HG03460 (cell line): ENCODE measurements around the gene IPCEF1.
"Not testable (repeated sequence)": the region's sequence is repeated elsewhere in the genome, so short reads cannot be mapped to it uniquely, and the experiment has no call there.

Source experiments
- ATAC-seq: cut with Tn5 transposase; IDR thresholded peaks from one replicate; pipeline ENCODE4 v1.9.1; 2021; ENCODE audit not compliant: unreplicated experiment

Gene IPCEF1

DNA sequence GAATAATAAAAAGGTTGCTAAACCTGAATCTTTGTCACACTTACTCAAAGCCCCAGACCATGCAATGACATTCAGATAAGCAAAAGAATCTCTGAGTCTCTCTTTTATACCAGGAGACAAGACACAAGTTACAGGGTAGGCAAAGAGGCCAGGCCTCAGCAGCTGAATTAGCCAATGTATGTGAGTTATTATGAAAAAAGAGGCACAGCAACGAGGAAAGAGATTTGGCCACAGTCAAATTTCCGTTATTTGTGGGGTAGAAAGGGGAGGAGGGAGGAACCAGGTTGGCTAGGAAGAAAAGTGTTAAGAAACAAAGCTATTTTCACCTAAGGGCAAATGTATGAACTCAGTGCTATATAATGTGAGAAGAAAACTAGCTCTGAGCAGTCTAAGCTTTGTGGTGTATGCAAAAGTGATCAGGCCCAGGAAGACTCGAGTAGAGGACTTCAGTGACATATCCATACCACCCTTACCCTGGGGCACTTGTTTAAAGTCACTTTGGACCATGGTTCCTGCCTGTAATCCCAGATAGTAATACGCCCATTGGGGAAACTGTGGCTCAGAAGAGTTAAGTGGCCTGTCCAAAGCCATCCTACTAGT, 19.1 kb downstream of the IPCEF1 start:
- no peak for ATAC-seq

DNA sequence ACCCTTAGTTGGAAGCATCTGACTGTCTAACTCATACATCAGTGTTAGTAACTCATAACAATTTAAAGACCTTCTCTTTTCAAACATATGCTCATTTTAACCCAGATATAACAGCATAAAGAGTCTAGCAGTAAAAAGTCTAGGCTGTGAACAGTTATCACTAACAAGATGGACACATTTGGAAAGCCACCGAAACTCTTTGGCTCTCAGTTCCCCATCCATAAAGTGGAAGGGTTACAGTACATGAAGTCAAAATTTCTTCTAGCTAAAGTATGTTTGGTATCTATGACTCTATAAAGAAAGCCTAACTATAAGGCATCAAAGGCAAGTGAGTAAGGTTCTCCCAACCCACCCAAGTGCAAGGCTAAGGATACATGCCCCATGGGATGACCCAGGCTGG, 22.5 kb downstream of the IPCEF1 start:
- peak; percentile 49 for ATAC-seq

DNA sequence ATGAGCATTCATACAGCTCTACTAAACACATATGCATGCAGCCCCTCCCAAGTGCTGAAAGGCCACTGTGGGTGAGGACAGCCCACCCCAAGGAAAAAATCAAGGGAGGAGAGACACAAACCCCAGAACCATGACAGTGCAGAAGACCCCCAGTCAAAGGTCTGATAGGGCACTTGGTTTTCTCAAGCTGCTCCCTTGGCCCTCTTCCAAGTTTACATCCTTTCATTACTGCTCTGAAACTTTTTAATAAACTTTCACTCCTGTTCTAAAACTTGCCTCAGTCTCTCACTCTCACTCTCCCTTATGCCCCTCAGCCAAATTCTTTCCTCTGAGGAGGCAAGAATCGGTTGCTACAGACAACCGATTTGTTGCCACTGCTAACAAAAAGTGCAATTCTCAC, 24.9 kb downstream of the IPCEF1 start:
- ATAC-seq, result no peak

DNA sequence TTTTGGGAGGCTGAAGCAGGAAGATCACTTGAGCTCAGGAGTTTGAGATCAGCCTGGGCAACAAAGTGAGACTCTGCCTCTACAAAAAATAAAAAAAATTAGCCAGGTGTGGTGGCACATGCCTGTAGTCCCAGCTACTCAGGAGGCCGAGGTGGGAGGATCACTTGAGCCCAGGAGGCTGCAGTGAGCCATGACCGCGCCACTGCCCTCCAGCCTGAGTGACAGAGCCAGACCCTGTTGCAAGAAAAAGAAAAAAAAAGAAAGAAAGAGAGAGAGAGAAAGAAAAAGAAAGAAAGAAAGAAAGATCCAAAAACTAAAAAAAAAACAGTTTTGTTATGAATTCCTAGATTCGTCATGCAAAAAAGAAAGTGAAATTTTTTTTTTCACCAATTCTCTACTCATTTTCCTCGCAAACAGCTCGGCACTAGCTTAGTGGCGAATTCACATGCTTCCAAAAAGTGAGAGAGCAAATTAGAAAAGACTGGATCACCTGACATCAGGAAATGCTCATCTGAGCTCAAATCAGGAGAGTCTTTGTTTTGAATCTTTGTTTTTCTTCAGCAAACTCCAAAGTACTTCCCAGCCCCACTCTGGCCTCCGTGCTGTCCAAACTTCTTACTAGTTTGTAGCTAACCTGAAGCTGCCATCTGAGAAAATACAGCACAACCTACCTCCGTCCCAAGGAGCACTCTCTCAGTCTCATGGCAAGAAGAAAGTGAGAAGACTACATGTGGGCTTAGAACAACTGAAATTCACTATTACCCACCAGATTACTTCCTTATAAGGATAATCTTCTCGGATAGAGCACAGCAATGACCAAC, 27.0 kb downstream of the IPCEF1 start:
- ATAC-seq, result no peak

DNA sequence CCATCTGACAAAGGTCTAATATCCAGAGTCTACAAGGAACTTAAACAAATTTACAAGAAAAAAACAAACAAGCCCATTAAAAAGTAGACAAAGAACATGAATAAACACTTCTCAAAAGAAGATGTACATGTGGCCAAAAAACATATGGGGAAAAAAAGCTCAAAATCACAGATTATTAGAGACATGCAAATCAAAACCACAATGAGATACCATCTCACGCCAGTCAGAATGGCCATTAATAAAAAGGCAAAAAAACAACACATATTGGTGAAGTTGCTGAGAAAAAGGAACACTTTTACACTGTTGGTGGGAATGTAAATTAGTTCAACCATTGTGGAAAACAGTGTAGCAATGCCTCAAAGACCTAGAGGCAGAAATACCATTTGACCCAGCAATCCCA, 29.3 kb downstream of the IPCEF1 start:
- not testable (repeated sequence) for ATAC-seq

DNA sequence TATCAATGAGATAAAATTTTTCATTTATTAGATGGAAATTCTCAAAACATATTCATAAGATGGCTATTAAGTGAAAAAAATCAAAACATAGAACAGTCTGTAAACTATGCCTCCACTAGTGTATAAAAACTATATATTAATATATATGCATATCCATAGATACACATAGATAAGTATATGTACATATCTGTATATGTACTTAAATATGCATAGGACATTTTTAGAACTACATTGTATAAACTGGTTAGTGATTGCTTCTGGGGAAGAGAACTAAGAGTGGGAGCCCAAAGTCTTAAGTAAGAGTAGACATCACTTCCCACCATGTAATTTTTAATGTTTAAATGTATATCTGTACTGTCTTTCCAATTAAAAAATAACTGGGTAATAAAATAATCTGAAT, 31.5 kb downstream of the IPCEF1 start:
- ATAC-seq, result no peak

DNA sequence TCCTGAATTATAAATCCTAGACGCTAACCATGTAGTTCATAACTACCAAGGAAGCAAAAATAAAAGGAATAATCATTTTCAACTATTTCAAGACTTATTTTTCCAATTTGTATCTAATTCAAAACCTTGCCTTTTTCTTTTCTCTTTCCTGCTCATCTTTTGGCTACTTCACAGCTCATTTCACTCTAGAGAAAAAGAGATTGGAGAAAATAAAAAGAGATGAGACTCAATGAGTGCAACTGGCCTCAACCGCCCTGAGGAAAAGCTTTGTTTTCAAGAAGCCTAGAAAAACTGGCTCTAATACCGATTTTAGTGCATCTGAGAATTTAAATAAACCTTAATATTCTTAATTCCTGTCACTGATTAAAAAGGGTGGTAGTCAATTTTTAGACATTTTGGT, 36.4 kb downstream of the IPCEF1 start:
- ATAC-seq, result no peak

DNA sequence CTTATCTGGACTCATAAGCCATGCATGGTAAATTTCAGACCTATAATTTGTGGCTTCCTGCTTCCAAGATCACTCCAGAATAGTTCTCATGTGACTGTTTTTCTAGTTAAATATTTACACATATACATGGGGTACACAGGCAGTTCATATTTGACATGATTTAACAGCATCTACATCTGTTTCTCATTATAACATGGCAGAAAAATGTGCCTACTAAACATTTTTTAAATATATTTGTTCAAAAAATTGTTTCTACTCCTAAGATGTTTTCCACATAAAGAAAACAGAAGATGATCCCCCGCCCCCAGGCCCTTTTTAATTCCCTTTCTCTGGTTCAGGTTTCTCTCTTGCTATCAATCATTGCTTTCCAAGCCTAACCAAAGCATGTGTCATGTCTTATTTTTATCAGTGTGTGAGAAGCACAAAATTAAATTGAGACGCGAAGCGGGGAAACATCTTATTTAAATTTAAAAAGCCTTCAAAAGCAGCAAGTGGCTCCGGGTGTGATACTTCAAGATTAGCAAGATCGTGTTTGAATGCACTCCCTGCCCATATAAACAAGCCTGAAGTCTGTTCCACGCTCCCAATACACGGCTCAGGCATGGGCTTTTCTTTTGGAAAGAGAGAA, 37.3 kb downstream of the IPCEF1 start:
- ATAC-seq, result peak; percentile 76

DNA sequence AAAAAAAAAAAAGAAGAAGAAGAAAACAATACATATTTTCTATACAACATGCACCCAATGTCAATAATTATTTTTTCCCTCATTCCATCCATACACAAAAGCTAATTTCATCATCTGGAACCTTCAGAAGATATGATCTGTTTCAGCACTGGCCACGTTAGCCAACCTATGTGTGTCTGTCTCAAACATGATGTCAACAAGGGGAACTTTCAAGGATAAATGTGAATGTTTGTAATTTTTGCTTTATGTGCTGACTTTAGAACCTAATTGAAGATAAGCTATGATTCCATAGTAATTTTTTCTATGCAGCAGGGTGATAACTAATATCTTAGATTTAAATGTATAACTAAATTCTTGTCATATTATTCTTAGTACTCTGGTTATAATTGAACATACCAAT, 37.9 kb downstream of the IPCEF1 start:
- ATAC-seq, result no peak

DNA sequence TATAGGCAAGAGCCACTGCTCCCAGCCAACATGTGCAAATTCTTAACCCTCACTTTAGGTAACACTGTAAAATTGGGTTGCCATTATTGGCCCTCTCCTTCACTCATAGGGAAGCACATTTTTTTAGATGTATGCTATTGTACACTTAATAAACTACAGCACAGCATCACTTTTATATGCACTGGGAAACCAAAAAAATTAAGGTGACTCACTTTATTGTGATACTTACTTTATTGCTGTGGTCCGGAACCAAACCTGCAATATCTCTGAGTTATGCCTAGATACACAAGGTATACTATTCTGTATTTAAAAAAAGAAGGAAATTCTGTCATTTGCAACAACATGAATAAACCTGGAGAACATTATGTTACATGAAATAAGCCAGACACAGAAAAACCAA, 40.5 kb downstream of the IPCEF1 start:
- ATAC-seq, result no peak

DNA sequence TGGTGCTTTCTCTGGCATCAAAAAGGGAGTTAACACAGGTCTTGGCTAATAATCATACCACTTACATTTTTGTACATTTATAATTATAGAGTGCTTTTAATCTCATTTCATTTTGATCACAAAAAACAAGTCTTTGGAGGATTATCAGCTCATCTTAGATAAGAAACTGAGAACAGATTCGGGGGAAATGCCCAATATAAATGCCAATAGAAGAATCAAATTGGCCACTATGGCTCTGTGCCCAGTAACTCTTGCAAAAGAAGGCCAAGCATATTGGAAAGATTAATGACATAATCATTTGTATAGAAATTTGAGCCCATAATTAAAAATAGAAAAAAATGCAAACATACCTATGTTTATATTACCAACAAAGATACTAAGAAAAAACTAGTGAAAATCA, 42.5 kb downstream of the IPCEF1 start:
- ATAC-seq, result no peak

DNA sequence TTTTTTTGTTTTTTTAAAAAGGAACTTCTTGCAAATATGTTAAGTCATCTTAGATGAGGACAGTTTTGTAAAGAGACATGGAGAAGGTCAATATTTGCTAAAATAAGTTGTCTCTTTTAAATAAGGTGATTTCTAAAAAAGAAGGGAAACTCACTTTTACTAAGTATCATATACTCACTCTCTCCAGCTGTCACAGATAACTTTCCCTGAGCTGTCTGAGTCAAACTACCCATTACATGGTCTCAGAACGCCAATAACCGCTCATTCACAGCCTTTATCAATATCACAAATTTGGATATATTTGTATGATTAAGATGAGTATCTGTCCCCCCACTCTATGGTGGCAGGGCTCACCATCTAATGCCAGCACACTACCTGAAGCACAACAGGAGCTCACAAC, 47.6 kb downstream of the IPCEF1 start:
- no peak for ATAC-seq

DNA sequence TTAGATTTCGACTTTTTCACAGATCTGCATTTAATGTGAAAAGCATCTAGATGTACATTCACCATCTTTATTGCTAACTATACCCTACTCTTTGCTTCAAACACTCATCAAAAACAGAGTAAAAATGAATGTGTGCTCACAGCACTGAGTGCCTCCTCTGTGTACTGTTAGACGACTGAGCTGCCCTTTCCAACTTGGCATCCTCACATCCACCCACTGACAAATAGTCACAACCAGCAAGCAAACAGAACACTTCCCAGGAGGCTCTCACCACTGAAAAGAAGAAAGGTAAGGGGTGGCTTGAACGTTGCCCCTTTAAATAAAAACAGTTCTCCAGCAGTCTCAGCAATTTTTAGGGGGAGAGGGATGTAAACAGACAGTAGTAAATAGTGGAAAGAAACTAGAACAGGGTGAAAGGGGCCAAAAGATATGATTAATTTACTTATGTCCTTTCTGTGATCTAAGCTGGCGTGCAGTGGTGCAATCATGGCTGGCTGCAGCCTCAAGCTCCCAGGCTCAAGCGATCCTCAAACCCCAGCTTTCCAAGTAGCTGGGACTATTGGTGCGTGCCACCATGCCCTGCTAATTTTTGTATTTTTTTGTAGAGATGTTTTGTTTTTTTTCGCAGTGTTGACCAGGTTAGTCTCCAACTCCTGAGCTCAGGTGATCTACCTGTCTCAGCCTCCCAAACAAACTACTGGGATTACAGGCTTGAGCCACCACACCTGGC, 48.7 kb downstream of the IPCEF1 start:
- ATAC-seq, result no peak

DNA sequence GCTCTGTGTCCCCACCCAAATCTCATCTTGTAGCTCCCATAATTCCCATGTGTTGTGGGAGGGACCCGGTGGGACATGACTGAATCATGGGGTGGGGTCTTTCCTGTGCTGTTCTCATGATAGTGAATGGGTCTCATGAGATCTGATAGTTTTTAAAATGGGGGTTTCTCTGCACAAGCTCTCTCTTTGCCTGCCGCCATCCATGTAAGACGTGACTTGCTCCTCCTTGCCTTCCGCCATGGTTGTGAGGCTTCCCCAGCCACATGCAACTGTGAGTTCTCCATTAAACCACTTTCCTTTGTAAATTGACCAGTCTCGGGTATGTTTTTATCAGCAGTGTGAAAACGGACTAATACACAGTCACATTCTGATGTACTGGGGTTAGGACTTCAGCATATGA, 49.5 kb downstream of the IPCEF1 start:
- ATAC-seq, result not testable (repeated sequence)

DNA sequence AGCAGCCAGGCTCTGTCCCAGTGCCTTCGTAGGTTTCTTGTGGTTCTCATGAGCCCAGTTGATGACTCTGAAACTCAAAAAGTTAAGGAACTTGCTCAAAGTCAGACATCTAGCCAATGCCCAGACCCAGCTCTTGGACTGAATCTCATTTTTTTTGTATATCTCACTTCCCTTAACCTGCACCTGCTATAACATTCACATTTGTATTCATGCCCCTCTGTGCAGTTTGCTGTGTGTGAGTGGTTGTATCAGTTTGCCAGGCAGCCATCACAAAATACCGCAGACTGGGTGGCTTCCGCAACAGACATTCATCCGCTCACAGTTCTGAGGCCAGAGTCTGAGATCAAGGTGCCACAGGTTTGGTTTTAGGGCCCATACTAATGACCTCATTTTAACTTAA, 49.9 kb downstream of the IPCEF1 start:
- peak; percentile 45 for ATAC-seq

DNA sequence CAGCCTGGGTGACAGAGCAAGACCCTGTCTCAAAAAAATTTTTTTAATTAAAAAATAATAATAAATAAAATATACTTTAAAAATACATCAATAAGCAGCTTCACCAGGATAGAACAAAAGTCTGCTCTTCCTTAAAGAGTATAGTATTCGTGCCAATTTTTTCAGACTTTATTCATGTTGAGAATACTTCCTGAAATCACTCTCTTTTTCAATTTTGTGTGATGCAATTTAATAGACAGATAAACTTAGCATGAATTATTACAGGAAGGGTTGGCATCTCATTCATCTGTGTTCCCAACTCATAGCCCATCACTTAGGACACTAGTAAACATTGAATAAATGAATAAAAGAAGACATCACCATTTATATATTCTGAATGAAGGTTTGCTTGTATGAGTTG, 52.4 kb downstream of the IPCEF1 start:
- no peak for ATAC-seq

DNA sequence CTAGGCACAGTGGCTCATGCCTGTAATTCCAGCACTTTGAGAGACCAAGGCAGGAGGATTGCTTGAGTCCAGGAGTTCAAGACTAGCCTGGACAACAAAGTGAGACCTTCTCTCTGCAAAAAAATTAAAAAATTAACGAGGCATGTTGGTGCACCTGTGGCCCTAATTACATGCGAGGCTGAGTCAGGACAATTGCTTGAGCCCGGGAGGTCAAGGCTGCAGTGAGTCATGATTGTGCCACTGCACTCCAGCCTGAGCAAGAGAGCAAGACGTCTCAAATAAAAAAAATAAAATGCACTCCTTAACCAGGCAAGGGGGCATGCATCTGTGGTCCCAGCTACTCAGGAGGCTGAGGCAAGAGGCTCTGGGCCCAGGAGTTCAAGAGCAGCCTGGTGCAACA, 53.0 kb downstream of the IPCEF1 start:
- not testable (repeated sequence) for ATAC-seq

DNA sequence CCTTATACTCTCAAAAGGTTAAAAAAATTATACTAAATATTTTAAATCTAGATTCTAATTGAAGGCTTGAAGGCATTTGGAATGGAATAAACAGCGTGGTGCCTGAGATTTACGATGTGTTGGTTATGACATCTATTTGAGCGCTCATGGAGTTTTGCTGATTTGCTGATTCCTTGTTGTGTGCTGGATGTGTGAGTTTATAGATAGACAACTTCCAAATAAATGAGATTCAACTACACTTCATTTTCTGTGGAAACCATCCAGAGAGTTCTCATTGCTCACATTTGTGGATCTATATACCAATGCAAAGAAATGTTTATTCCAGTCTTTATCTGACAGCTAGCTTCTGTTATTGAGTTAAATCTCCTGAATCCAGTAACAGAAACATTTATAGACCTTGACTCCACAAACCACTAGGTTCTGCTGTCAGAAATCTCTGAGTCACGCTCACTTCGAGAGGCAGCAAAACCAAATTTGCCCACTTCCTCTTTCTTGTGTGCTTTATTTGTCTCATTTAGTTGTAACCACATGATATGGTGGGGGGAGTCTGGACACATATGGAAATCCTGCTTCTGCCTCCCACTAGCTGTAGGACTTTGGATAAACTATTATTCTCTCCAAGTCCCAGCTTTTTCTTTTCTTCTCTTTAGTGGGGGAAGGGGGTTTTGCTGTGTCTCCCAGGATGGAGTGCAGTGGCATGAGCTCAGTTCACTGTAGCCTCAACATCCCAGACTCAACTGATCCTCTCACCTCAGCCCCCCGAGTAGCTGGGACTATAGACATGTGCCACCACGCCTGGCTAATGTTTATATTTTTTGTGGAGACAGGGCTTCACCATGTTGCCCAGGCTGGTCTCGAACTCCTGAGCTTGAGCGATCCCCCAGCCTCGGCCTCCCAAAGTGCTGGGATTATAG, 54.5 kb downstream of the IPCEF1 start:
- ATAC-seq, result peak; percentile 89

DNA sequence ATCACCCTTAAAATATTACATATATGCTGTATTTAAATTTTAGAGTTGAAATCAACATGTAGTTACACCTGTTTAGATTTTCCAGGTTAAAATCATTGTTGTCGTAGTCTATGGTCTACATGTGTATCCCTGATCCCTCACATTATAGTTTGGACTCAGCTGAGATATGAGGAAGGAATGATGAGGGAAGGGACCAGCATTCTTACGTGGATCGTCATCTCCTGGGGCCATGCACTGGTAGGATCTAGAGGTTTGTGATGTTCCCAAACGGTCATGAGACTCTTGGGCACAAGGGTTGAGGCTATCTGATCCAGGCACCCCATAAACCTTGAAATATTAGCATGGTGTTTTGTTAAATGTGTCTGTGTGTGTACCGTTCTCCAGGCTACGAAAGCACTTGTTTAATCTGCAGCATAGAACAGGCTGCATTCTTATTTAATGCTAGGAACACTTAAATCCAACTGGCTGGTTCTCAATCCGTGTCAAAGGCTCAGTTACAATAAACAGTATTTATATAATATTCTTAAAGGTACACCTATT, 55.4 kb downstream of the IPCEF1 start:
- no peak for ATAC-seq

DNA sequence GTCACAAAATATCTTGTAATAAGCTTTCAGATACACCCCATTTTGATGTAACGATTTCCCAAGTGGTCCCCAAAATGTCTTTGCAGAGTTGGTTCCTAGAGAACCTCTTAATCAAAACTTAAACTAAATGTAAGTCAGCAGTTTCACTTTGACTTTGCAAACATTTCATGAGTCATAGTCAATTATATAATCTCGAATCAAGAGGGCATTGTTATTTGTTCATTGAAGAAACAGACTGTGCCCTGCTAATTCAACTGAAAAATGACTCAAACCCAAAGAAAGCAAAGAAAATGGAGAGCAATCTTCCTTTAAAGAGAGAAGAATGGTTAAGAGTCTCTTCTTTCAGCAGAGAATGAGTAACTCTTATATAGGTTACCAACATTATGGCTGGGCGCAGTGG, 58.3 kb downstream of the IPCEF1 start:
- ATAC-seq, result peak; percentile 40
